ENCODE results near the gene OR2T11.

GRCh38 chr1:248589334-248589733 lies 45.6 kb downstream of the OR2T11 start:
- TF ChIP-seq EZH2 (IDR thresholded peaks at IDR 0.05; ENCODE audit: borderline replicate concordance, low read depth, low read length, severe bottlenecking) (no peak), CTCF (IDR thresholded peaks at IDR 0.05; ENCODE audit: extremely low read depth in 1 of 2, insufficient read depth in 1 of 2, low read depth in 1 of 2, low read length in 2 of 2) (no peak), POLR2A (IDR thresholded peaks at IDR 0.05; ENCODE audit: low read depth, low read length) (no peak), POLR2AphosphoS5 (IDR thresholded peaks at IDR 0.05; ENCODE audit: insufficient read depth, low read depth, low read length) (no peak), MAX (IDR thresholded peaks at IDR 0.05; ENCODE audit: insufficient read depth, insufficient read length) (no peak)

All from endothelial cell of umbilical vein (primary cell).